Stimulated activated CD8-positive, alpha-beta memory T cell treated with anti-CD3 and anti-CD28 coated beads, Interleukin-15, amount 100 ng/mL, for 1 hour (primary cell): ENCODE results near the gene TMEM151B.

Source experiments
- DNase-seq: peaks from one replicate; pipeline ENCODE4 v3.0.0-alpha.2; 2020; ENCODE audit warnings: low read depth

TMEM151B gene

DNA sequence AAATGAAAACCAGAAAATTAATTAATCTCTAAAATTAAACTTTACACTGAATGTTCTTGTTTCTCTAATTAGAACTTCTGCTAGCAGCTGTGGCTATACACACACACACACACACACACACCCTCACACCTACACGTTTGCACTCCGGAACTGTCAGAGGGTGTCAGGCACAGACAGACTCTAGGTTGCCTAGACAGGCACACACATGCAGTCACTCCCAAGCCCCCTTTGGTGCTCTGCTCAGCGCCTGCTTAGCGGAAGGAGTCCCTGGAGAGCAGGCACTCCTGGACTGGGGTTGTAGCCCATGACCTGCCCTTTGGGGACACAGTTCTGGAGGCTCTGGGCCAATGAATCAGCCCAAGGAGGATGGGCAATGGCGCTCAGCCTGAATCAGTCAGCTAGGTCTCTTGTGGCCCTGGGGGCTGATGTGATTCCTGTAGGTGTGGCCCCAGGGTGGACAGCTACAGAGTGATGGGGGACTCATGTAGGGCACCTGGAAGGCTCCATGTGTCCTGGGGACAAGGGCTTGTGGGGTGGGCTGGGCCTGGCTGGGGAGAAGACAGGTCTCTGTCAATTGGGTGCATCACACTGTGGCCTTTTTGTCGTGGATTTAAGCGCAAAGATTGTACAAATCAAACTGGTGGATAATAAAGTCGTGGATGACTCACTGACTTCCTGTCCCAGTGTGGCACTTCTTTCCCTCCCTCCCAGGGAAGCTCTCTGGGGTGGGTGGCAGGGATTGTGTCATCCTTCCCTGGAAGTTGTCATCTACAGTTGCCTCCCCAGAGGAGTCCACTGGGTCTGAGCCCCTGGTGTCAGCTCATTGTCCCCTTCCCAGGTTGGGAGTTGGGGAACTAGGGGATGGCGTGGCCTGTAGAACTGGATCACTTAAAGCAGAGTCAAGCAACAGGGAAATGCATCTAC is 8.8 kb downstream of the TMEM151B start:
- DNase-seq, result no peak

DNA sequence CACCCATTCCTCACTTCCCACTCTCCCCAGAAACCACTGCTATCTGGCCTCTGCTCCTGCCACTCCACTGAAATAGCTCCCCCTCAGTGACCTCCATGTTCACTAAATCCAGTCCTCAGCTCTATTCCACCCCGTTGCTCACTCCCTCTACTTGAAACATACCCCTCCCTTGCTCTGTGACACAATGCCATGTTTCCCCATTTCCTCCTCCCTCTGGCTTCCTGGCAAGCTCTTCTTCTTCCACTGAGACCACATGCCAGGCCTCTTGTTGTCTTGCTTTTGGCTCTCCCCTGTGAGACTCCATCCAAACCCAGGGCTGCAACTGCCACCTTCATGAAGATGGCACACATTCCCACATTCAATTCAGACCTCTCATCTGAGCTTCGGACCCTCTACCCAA is 13.9 kb downstream of the TMEM151B start:
- no peak for DNase-seq

DNA sequence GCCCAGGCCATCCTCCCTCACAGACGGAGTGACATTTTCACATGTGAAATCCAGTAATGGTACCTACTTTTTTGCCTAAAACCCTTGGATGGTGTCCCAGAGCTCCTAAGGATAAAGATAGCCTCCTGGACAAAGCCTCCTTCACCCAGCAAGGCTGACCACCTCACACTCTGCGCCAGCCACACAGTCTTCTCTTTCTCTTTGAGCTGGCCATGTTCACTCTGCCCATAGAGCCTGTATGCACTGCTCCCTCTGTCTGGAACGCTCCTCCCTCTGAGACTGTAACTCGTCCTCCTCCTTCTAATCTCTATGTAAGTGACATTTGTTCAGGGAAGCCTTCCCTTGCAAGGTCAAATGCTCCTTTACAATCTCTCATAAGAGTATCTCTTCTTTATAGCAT is 14.6 kb downstream of the TMEM151B start:
- DNase-seq, result no peak

DNA sequence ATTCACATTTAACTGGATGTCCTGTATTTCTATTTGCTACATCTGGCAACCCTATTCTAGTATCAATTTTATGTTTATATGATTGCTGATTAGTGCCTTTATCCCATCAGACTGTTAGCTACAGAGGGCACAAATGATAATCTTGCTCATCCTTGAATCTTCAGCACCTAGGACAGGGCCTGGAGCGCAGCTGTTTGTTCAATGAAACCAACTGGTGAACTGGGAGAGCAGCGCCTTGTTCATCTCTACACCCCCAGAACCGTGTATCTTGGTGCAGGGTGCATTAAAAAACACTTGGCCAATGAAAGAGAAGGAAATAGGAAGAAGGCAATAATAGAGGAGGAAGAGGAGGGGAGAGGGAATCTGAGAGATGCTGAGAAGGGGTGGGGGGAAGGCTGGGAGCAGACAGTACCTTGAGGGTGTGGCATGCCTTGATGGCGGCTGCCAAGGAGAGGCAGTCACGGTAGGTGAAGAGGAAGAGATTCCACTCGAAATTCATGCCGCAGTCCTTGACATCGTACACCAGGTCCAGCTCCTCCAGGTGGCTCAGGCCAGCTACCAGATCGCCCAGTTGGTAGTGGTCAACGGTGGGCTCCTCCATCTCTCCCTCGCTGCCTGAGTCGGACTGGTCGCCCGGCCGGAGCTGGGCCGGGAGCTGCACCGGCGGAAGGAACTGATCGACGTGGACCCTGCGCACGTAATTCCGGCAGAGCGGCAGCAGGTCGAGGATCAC is 15.5 kb downstream of the TMEM151B start:
- DNase-seq, result no peak

DNA sequence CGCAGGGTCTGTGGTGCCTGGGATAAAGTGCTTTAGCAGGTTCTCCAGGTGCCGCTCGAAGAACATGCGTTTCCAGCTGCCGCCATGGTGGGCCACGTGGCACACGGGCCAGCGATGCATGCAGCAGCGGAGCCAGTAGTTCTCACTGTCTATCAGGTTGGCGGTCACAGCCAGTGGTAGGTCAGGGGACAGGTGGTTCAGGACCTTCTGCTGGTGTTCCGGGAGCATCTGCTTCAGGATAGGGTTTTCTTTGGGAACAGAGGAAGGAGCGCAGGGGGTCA is 16.0 kb downstream of the TMEM151B start:
- DNase-seq, result no peak

DNA sequence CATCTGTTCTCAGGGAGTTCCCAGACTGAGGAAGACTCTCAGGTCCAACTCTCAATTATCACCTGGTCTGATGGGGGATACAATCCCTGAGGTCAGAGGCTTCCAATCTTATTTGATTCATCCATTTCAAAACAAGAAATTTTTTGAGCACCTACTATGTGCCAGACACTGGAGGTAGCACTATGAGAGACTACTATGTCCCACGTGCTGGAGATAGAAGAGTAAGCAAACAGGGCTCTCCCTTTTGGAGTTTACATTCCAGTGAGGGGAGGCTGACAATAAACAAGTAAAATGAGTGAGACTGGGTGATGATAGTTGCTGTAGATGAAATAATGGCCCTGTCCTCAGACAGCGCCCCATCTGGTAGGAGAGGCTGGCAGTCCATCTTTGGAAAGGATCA is 16.5 kb downstream of the TMEM151B start:
- no peak for DNase-seq

DNA sequence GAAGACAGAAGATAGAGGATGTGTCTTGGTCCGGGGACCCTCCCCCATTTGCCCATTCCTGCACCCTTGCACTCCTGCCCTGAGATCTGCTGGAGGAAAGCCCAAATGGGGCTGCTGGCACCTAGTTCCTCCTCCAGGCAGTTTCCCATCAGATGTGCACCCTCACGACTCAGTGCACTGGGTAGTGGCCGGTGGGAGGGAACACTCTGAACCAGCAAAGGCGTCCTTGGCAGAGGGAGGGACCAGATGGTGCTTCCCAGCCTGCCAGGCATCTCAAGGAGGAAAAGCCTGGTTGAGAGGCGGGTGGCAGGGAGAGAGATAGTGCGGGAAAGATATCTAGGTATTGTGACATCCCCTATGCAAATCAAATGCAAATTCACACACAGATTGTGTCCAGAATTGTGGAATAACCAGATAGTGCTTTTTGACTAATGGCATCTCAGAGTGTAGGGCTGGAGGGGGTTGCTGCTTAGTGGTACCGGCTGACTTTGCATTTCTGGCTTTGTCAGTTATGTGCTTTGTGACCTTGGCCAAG is 19.5 kb downstream of the TMEM151B start:
- DNase-seq, result no peak

DNA sequence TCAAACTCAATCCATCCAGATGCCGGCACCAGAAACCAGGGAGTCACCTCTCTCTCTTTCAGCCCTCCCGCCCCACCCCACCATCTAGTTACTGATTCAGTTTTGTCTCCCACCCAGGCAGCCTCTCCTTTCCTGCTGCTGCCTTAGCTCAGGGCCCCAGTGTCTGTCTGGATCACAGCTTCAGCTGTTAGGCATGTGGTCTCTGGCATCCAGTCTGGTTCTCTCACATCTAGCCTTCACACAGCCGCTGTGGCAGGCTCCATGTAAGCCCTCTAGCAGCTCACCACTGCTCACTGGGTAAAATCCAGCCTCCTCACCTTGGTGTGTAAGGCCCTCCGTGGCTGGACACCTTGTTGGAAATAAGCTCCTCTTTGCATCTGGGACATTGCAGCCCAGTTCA is 21.6 kb downstream of the TMEM151B start:
- DNase-seq, result no peak

DNA sequence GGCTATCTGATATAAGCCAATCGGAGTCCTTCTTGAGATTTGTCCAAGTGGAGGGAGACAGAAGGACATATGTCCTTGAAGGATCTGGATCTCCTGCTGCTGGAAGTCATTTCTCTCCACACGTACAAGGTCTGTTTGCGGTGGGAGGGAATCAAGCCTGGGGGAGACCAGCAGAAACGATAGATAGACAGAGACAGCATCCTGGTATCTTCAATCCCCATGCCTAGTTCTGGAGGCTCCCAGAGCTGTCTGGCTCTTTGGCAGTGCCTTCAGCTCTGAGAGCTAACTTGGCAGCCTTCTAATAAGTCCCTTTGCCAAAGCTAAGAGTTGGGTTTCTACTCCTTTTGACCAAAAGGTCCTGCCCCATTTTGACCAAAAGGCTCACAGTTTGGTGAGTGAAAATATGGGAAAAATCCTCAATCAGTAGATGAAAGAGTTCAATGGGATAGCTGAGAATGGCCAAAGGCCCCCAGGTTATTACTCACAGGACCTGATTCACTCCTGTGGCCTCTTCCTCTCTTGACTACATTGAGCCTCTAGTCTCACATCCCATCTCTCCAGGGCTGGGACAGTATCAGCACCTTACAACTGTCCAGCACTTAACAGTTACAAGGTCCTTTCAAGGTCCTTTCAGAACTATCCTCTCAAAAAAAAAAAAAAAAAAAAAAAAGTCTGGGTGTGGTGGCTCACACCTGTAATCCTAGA is 22.6 kb downstream of the TMEM151B start:
- no peak for DNase-seq

DNA sequence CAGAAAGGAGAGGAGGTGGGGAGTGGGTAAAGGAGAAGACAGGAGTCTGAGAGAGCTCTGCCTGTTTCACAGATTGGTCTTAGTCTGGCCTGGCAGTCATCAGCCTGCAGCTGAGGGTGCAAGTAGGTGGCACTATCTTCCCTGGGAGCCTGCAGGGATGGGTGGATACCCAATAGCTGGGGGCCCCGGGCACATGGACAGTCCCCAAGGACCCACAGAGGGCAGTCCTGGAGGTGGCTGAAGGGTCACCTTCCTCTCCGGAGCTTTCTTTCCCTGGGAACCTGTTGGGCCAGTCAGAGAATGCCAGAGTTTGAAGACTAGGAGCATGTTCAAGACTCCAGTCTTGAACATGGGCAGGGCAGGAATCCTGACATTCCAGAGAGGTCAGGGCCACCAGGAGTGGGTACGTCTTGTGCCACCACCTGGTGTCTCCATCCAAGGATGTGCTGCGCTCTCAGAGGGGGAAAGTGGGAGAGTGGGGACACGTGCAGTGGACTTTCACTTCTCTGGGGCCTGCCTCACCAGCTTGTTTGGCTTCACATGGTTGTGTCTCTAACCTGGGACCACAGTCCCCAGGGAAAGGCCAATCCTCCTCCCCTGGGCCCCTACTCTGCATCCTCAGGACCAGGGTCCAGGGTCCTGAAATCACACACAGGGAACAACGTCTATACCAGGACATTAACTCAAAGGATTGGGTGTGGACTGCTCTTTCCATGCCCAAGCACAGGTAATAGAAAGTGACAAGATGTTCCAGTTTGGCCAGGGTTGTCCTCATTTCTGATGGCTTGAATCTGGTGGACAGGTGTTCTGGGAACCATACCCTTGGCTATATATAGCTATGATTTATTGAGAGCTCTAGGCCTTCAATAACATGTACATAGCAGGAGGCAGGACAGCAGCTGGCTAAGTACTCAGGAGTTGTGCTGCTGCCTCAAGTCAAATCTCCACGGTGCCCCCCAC is 24.9 kb downstream of the TMEM151B start:
- no peak for DNase-seq

DNA sequence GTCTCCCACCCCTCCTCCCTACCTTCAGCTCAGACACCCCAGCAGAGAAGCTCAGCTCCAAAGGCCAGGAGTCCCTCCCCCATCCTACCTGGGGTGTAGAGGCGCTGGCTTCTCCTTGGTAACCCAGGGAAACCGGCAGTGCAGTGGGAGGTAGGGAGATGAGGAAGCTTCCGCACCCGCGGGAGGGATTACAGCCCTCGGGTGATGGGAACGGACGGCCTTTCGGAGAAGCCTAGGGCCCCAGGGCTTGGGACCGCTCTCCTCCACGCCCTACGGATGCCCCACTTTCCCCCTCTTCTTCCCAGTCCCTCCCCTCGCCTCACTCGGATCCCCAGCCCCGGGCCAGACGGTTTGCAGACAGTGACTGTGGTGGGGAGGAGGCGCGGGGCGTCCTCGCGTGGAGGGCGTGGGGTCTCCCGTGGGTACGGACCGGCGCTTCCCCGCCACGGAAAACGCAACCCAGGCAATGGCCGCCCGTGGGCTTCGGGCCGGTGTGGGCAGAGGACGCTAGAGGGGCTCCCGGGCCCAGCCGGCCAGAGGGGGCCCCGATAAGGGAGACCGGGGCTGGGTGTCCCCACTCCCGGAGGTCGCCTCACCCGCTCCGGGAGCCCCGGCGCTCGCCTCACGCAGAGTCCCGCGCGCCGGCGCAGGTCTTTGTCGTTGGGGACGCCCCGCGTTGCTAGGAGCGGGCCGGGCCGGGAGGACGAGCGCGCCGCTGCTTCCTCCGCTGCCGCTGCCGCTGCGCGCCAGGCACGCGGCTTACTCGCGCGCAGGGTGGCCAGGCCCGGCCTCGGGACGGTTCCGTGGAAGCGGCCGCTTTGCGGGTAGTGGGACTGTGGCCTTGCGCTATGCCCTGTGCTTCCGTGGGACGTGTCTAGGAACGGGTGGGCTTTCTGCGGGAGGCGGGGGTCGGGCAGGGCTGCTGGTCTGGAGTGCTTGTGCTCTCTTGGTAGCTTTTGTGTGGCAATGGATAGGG is 27.1 kb downstream of the TMEM151B start:
- DNase-seq, result no peak

DNA sequence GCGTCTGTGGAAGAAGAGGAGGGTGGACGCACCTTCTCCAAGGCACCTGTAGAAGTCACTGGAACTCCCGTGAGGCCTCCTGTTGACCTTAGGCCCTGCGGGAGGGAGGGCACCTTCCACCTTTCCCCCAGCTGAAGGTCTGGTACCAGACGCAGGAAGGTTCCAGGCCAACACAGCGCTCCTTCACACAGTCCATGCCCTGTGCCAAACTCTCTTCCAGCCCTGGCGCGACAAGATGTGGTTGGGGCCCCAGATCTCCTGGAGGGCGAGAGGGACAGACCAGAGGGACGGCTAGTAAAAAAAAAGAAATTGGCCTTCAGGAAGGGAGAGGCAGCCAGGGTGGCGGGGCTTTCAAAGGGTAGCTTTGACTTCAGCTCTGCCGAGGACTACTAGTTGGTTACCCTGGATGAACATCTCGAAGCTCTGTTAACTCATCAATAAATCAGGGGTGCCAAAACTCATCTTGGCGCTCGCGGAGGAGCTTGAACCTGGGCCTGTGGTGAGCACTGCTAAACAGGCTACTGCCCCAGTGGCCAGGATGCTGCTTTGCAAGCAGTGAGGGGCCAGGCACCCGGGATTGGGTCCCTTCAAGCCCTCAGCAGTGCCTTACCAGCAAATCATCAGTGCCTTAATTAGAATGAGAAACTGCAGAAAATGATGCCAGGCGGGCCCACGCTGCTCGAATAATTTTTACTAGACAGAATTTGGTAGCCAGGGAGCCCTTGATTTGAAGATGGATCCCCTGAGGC is 28.0 kb downstream of the TMEM151B start:
- DNase-seq, result no peak

DNA sequence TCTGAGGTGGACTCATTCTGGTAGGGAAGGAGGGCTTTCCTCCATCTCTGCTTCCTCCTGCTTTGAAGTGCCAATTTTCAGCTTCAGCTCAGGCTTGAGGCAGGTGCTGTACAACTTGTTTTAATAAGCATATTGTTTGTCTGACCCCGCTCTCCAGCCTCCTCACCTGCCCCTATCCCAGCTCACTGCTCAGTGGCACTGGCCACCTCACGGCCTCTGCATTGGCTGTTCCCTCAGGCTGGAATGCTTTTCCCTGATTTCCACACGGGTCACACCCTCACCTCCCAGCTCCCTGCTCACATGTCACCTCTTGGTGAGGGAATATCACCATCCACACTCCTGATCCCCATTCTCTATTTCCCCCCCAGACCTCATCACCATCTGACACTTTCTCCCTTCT is 28.6 kb downstream of the TMEM151B start:
- DNase-seq, result no peak

DNA sequence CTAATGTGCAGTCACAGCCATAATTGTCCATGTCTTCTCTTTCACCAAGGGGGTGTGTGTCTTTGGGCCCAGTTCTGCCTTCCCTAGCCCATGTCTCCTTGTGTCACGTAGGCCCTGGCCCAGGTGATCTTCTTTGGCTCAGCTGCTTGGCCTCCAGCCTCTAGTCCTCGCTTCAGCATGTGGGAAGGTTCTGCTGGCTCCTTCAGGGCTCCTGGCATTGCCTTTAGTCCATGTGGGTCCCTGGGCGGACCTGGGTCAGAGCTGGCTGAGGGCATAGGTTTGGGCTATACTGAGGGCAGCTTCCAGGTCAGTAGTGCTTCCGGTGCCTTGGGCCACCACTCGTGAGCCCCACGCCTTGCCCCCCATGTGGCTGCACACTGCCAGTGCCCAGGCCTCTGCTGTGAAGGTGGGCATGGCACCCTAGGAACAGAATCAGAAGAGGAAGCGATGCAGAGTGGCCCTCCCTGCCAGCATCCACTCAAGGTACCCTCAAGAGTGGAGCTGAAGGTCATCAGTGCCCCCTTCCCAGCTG is 30.1 kb downstream of the TMEM151B start:
- no peak for DNase-seq

DNA sequence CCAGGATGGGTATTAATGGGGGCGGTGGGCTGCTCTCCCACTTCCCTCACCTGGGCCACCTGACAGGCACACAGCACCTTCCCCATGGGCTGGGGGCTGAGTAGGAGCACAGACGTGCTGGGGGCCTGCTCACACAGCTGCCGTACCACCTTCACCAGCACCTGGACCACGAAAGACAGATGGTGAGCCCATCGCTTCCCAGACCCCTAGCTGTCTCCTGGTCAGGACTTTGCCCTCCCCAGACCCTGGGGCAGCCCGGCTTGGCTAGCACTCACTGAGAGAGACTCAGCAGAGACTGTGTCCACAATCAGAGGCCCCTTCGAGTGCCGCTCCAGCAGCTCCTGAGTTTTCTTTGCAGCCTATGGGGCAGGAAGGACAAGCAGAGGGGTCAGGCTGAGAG is 30.9 kb downstream of the TMEM151B start:
- no peak for DNase-seq

DNA sequence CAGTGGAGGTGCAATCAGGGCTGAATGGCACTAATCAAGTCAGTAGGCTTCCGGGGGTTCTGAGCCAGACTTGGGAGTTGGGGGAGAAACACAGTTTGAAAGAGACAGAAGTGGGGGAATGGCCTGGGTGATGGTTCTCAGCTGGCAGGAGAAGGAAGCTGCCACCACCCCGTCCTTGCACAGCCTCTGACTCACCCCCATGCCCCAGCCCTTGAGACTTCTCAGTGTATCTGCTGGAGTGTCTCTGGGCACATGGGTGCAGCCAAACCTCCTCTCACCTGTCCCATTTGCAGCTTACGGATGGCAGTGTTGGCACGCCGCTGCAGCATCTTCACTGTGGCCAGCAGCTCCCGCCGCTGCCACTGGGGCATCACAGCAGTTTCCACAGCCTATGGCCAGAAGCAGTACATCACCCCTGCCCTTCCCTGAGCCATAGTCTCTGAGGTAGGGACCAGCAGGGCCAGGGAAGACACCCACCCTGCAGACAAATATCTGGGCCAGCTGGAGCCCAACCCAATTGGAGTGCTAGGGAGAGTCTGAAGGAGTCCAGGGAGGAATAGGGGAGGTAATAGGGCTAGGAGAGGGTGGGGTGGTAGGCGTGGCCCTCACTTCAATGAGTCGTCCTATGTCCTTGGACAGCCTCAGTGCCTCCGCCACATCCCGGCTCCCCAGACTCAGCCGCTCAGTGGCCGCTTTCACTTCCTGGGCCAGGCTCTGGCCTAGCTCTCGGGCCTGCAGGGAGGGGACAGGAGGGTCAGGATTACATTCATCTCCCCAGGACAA is 31.7 kb downstream of the TMEM151B start:
- DNase-seq, result no peak

DNA sequence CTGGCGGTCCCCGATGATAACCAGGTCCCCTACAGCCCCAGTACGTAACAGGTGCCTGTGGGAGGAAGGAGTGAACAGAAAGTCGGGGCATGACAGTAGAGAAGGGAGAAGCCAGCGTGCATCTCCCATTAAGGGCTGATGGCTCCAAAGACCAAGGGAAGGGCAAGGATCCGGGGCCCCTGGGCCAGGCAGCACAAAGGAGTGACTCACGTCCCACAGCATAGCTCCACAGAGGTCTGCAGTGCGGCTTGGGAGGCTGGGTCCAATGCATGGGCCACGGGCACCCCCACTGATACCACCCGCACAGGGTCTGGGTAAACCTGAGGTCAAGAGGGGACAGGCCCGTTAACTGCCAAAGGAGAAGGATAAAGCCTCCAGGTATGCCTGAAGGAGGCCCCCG is 32.6 kb downstream of the TMEM151B start:
- DNase-seq, result no peak

DNA sequence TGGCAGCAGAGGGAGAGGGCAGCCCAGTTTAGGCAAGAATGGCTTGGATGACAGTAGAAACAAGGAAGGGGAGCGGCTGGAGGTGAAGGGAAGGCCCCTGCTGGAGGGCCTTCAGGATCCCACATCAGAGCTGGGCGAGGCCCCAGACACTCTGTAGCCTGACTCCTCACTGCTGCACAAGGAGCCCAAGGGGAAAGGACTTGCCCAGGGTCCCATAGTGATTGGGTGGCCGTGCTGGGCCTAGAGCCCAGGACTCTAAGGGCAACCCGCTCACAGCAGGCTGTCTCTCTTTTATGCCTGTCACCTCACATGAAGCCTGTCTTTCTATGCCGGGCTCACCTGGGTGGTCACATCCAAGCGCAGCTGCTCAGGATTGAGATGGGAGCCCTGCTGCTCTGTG is 33.6 kb downstream of the TMEM151B start:
- no peak for DNase-seq
